Fibroblast of pulmonary artery (primary cell): ENCODE measurements around the gene SATL1.

Experiments
- DNase-seq: peaks from one replicate; pipeline ENCODE4 v3.0.0-alpha.2; 2010; ENCODE audit warnings: low read depth
- H3K4me3 ChIP-seq: replicated peaks from 2 replicates; pipeline ENCODE4 v1.5.1; 2011; ENCODE audit warnings: low read depth, mild to moderate bottlenecking, control low read depth, low read length, moderate library complexity
- TF ChIP-seq, protein P1 (sequence below): IDR thresholded peaks from 2 replicates; pipeline ENCODE4 v1.5.1; 2011; ENCODE audit warnings: mild to moderate bottlenecking, control low read depth, low read length, inconsistent platforms; ENCODE audit errors: missing control alignments

The SATL1 gene

GRCh38 chrX:85139422-85139821, 104.2 kb downstream of the SATL1 start:
- TF ChIP-seq, protein P1, sequence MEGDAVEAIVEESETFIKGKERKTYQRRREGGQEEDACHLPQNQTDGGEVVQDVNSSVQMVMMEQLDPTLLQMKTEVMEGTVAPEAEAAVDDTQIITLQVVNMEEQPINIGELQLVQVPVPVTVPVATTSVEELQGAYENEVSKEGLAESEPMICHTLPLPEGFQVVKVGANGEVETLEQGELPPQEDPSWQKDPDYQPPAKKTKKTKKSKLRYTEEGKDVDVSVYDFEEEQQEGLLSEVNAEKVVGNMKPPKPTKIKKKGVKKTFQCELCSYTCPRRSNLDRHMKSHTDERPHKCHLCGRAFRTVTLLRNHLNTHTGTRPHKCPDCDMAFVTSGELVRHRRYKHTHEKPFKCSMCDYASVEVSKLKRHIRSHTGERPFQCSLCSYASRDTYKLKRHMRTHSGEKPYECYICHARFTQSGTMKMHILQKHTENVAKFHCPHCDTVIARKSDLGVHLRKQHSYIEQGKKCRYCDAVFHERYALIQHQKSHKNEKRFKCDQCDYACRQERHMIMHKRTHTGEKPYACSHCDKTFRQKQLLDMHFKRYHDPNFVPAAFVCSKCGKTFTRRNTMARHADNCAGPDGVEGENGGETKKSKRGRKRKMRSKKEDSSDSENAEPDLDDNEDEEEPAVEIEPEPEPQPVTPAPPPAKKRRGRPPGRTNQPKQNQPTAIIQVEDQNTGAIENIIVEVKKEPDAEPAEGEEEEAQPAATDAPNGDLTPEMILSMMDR, result no peak
- no peak for DNase-seq
- no peak overlapping the region for H3K4me3 ChIP-seq

GRCh38 chrX:85136409-85136808, 107.2 kb downstream of the SATL1 start:
- DNase-seq, result no peak
- TF ChIP-seq, protein P1, result no peak
- H3K4me3 ChIP-seq, result no peak overlapping the region

DNA sequence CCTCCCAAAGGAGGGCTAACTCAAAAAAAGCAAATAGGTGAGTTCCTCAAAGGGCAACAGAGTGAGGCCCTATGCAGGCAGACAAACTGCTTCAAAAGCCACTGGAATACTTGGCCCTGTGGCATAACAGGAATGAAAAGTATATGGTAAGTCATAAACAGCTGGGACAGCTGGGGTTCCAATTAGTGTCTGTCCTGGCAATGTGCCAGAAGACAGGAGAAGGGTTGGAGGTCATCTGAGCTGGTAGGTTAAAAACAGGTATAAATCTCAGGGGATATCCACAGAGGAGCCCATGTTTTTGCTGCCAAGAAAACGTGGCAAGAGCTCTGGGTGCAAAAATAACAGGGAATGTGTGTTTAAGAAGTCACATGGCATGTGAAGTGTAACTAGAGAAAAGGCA, 128.3 kb downstream of the SATL1 start:
- TF ChIP-seq, protein P1, result no peak
- H3K4me3 ChIP-seq, result no peak overlapping the region
- no peak for DNase-seq

DNA sequence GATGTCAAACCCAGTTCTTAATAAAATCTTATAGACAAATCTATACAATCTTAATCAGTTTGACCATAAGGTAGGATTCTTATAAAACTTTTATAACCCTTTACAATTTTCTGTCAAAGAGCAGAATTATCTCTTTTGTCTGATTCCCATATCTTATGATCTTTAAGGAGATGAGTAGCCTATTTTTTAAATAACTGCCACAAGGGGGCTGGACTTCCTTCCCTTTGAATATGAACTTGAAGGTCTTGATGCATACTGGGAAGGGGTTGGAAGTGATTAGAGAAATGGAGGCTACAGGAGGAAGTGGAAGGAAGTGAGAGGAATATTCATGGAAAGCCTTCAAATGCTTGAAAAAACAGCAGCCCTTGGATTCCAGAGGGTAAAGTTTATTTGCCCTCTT, 128.8 kb downstream of the SATL1 start:
- no peak overlapping the region for H3K4me3 ChIP-seq
- no peak for DNase-seq
- TF ChIP-seq, protein P1, result no peak

DNA sequence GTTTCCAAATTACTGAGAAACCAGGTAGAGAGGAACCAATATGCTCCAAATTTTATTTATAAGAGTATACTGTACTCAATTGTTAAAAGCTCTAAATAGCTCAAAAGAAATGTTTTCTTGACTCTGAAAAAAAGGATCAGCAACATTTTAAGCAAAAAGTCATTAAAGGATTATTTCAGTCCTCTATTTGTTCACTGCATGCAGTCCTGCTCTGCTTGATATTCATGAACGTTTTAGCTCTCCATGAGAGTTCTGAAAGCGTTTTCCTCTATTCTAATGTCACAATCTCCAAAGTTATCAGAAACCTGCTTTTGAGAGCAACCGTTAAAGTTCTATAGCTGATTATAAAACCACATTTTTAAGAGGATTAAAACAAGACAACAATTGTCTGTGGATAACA, 129.4 kb downstream of the SATL1 start:
- no peak for DNase-seq
- TF ChIP-seq, protein P1, result no peak
- no peak overlapping the region for H3K4me3 ChIP-seq

DNA sequence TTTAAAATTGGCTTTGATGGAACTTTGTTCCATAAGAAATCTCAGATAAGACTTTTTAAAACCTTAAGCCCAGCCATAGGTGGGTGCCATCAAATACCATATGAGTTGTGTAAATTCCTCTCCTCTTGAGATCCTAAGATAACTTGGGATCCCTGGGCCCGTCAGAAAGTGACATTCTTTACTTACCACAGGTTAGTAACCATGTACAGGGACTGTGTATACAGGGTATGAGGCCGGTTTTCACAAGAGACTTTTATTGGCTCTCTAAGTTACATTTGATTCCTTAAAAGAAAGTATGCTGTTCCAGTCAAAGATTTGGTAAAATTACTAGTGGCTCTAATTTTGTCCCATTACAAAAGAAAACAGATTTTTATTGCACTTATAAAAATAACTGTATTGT, 129.8 kb downstream of the SATL1 start:
- TF ChIP-seq, protein P1, result no peak
- DNase-seq, result no peak
- H3K4me3 ChIP-seq, result no peak overlapping the region

- DNase-seq, result no peak
- no peak overlapping the region for H3K4me3 ChIP-seq
- TF ChIP-seq, protein P1, result no peak
Observed at GRCh38 chrX:85112293-85112692, 131.3 kb downstream of the SATL1 start.
